Ovary (tissue), 9 donors: Measurements from ENCODE around the gene ATG5. TPM values are rescaled to one million over a fixed set of nuclear protein-coding genes. Genes with fewer than 3 reads are reported as not detected.

ENCODE experiments used
- DNase-seq, 5 donors: peaks; one replicate each; pipeline ENCODE4 v3.0.0-alpha.2; 2019 to 2020
- H3K27ac ChIP-seq, 2 donors: fragments of 200-600 bp; one replicate each; pipeline versions ENCODE4 v1.5.1 to v1.8.0; 2019 to 2022
- H3K27me3 ChIP-seq: fragments of 200-600 bp; one replicate; pipeline ENCODE4 v1.8.0; 2022
- H3K36me3 ChIP-seq: fragments of 200-600 bp; sonication (generic); one replicate; pipeline ENCODE4 v1.5.1; 2019
- H3K4me1 ChIP-seq: one replicate; pipeline ENCODE4 v1.8.1; 2013; ENCODE audit warnings: mild to moderate bottlenecking, moderate library complexity; ENCODE audit not compliant: insufficient read depth
- H3K4me3 ChIP-seq: fragments of 200-600 bp; sonication (generic); one replicate; pipeline ENCODE4 v1.5.1; 2017
- H3K9me3 ChIP-seq, 2 donors: fragments of 200-600 bp in 1 of 2; sonication (generic) in 1 of 2; one replicate each; pipeline versions ENCODE4 v1.5.1 to v1.8.1; 2013 to 2019; ENCODE audit warnings: mild to moderate bottlenecking in 1 of 2, moderate library complexity in 1 of 2
- CTCF ChIP-seq, 3 donors: fragments of 450-650 bp in 2 of 3; fragments of 200-600 bp in 1 of 3; IDR thresholded peaks; one replicate each; pipeline versions ENCODE4 v1.5.1 to v1.8.0; 2016 to 2022; ENCODE audit warnings: antibody characterized with exemption in 3 of 3, mild to moderate bottlenecking in 1 of 3
- EP300 ChIP-seq: sonication (generic); formaldehyde crosslinking; IDR thresholded peaks from one replicate; pipeline ENCODE4 v1.6.1; 2017; ENCODE audit warnings: antibody characterized with exemption
- POLR2A ChIP-seq: fragments of 450-650 bp; IDR thresholded peaks from one replicate; pipeline ENCODE4 v1.6.1; 2017; ENCODE audit warnings: antibody characterized with exemption, mild to moderate bottlenecking, moderate library complexity
- WGBS, 3 donors: extraction: QIAGEN DNeasy Blood & Tissue Kit in 1 of 3; methylation state at CpG; one replicate each; pipeline versions ENCODE4 v1.1.5 to v1.1.7; 2013 to 2017; 5-methylcytosine and 5-hydroxymethylcytosine counted together
- intact Hi-C, 4 donors: fragments of 100-400 bp; cut with DNase I; formaldehyde crosslinking; loops; one replicate each; pipeline versions ENCODE4 v1.11.0 to v1.15.1; 2022 to 2023
- polyA plus RNA-seq, 2 donors: library from polyadenylated mRNA; stranded (reverse); fragments of 200-250 nt in 1 of 2; fragments of 350-450 nt in 1 of 2; fragmentation: Illumina TruSeq in 1 of 2; extraction: RNeasy Lipid Tissue Mini Kit (QIAGEN cat#74804) in 1 of 2; gene quantifications; one replicate each; pipeline ENCODE4 v1.2.3, GENCODE V29; 2013 to 2014
- total RNA-seq, 7 donors: library from RNA; depleted of rRNA in 2 of 7; stranded (reverse); fragments of >200 nt in 2 of 7; fragmentation: NEBNext Ultra II Directional in 3 of 7; extraction: Animal tissue kit (Norgen Biotek cat#: 25700) in 3 of 7; gene quantifications; one replicate each; pipeline versions ENCODE4 v1.1.0 to v1.2.4, GENCODE V29; 2016 to 2023
- donor health status: DM: no; HTN: no; CAD: no; lungs with moderate emphysema.
- donor health status: DM: no; HTN: no; CAD: no.
- donor health status: Bipolar disorder and iron deficiency.
- donor health status: DM: yes; HTN: yes; CAD: no.
- donor health status: DM: no; HTN: no; CAD: no.
- donor health status: DM: yes; HTN: yes; CAD: no.

The ATG5 gene
- total and polyA plus RNA-seq, 9 donors, result 17.3 to 35.2 (median 28.3) TPM

GRCh38 chr6:106199998-106200397 lies 125.6 kb downstream of the ATG5 start:
- Histone ChIP-seq H3K27ac (no peak overlapping the region), H3K4me1 (no peaks in the 10 kb centered on the region), H3K27me3 (no peaks in the 10 kb centered on the region), H3K4me3 (no peak overlapping the region), H3K9me3 (no peaks in the 10 kb centered on the region), H3K36me3 (no peaks in the 10 kb centered on the region)
- WGBS, 3 donors, result 91 to 98% (median 95%) methylated on average over 1 of the region's 1 CpG
- no peak for TF ChIP-seq CTCF (IDR thresholded peaks at IDR 0.05)
- no peak for TF ChIP-seq EP300
- no peak for TF ChIP-seq POLR2A
- no peak for DNase-seq
- intact Hi-C loops, result no loop called here

GRCh38 chr6:106199331-106199730 lies 126.2 kb downstream of the ATG5 start:
- no peaks in the 10 kb centered on the region for H3K4me1 ChIP-seq
- no peak for TF ChIP-seq CTCF (IDR thresholded peaks at IDR 0.05)
- intact Hi-C loops, result no loop called here
- H3K4me3 ChIP-seq, result no peak overlapping the region
- no peaks in the 10 kb centered on the region for H3K9me3 ChIP-seq
- WGBS, 3 donors, result 84 to 95% (median 89%) methylated on average over 1 of the region's 1 CpG
- DNase-seq, result no peak
- no peak overlapping the region for H3K27ac ChIP-seq
- H3K36me3 ChIP-seq, result no peaks in the 10 kb centered on the region
- no peaks in the 10 kb centered on the region for H3K27me3 ChIP-seq

GRCh38 chr6:106197441-106197840 lies 128.1 kb downstream of the ATG5 start:
- H3K9me3 ChIP-seq, result no peaks in the 10 kb centered on the region
- intact Hi-C loops, result no loop called here
- no peaks in the 10 kb centered on the region for H3K27me3 ChIP-seq
- no peak overlapping the region for H3K27ac ChIP-seq
- no peak overlapping the region for H3K4me3 ChIP-seq
- no peaks in the 10 kb centered on the region for H3K4me1 ChIP-seq
- no peak for TF ChIP-seq CTCF (IDR thresholded peaks at IDR 0.05)
- no peak for TF ChIP-seq POLR2A
- no peak for TF ChIP-seq EP300
- no peaks in the 10 kb centered on the region for H3K36me3 ChIP-seq
- DNase-seq, result no peak
- 85 to 92% (median 85%) methylated on average over 4 of the region's 4 CpGs for WGBS, 3 donors

GRCh38 chr6:106194949-106195921 lies 130.3 kb downstream of the ATG5 start:
- Histone ChIP-seq H3K27me3 (no peaks in the 10 kb centered on the region), H3K4me3 (no peak overlapping the region), H3K27ac (no peak overlapping the region), H3K4me1 (no peaks in the 10 kb centered on the region), H3K36me3 (no peaks in the 10 kb centered on the region), H3K9me3 (no peaks in the 10 kb centered on the region)
- TF ChIP-seq CTCF (IDR thresholded peaks at IDR 0.05), result no peak
- DNase-seq, result no peak
- intact Hi-C loops, result no loop called here
- WGBS, 3 donors, result 96 to 97% (median 97%) methylated on average over 7 of the region's 7 CpGs
